Stimulated activated CD8-positive, alpha-beta memory T cell treated with anti-CD3 and anti-CD28 coated beads, Interleukin-15, amount 100 ng/mL, for 24 hours (primary cell): ENCODE measurements around the gene CFAP61.
"Not testable (repeated sequence)": the region's sequence is repeated elsewhere in the genome, so short reads cannot be mapped to it uniquely, and the experiment has no call there.

Source experiments
- DNase-seq: peaks from one replicate; pipeline ENCODE4 v3.0.0-alpha.2; 2020; ENCODE audit warnings: low read depth

CFAP61 gene

DNA sequence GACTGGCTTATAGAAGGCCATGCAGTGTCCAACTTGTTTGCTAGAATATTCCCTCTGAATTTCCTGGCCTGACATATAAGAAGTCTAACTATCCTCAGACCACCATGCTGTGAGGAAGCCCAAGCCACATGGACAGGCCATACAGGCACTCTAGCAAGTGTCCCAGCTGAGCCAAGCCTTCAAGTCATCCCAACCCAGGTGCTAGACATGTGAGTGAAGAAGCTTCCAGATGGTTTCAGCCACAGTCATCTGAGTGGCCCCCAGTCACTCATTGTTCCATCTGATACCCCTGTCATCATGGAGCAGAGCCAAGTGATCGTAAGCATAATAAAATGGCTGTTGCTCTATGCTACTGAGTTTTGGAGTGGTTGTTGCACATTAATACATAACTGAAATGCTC is 269.6 kb downstream of the CFAP61 start:
- DNase-seq, result no peak

DNA sequence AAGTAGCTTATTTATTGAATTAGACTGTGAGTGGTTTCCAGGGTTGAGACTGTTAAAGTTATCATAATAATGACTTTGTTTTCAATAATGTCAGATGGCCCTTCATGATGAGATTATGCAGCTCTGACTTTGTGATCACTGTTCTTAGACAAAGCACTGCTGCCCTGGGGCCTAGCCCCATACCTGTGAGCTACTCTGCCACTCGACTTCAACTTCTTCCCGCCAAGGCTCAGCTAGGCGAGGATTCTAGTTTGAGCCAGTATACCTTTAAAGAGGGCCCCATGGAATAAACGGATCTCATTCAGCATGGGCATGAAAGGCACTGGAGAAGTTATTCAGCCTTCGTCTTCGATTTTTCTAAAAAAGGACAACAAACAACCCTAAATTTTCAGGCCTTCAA is 270.6 kb downstream of the CFAP61 start:
- no peak for DNase-seq

GRCh38 chr20:20327746-20328145 is 275.4 kb downstream of the CFAP61 start:
- no peak for DNase-seq

GRCh38 chr20:20329564-20329963 is 277.2 kb downstream of the CFAP61 start:
- no peak for DNase-seq

- no peak for DNase-seq
Measured at GRCh38 chr20:20331156-20331555, 278.8 kb downstream of the CFAP61 start.

DNA sequence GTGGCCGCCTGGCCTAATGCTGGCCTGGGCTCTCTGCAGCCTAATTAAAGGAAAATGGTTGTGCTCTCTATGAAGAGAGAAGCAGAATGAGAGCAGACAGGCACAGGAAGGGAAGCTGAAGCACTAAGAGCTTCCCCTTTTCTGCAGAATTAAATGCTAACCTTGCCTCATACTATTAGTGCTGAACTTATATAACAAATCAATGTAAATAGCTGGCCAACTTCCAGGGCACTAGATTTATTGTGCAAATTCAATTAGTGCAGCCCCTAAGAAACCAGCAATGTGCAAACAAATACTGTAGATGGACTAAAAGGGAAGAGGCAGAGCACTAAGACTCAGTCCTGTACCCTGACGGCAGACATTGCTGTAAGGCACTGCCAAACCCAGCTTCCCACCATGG is 279.5 kb downstream of the CFAP61 start:
- DNase-seq, result no peak

DNA sequence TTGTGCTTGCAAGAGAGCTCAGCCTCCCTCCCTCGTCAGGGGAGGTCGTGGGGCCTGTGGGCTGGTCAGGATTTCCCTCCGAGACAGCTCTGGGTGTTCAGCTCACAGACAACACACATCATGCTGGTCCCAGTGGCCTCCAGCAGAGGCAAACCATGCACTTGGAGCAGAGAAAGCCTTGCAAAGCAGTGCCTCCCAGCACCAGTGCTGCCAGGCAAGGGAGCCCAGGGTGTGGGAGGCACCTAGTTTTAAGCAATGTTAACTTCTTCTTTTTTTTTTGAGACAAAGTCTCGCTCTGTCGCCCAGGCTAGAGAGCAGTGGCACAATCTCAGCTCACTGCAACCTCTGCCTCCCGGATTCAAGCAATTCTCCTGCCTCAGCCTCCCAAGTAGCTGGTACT is 281.5 kb downstream of the CFAP61 start:
- no peak for DNase-seq

DNA sequence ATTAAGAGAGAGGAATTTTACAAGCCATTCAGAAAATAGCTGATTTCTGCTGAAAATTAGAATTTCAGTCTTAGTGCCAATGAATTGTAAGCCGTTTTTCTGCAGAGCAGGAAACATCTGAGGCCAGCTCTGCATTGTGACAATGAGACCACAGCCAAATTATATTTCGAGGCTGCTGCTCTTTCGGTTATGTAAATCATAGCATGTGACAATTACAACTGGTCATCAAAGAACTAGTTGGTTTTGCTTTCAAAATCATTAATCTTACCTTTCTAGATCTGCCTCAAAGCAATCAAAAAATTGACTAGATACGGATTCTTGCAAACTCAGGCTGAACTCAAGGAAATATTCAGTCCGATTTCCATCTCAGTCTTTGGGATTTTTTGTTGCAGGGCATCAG is 282.2 kb downstream of the CFAP61 start:
- no peak for DNase-seq

GRCh38 chr20:20338133-20338730 is 285.9 kb downstream of the CFAP61 start:
- no peak for DNase-seq

GRCh38 chr20:20340443-20340842 is 288.1 kb downstream of the CFAP61 start:
- DNase-seq, result no peak

DNA sequence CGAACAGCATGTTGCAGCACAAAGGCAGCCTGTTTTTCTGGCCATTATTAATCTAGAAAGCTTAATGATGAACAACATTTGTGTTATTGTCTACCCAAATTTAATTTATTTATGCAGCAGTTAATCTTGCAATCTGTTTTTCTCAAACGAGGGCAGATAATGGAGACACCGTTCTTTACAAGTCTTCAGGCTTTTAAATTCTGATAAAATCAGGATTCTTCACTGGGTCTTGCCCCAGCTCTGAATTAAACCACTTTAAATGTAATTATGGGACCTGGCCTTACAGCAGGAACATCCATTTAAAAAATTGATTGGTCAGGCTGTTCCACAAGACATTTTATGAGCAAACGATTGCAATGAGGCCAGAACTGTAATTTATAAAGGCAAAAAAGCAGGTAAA is 289.0 kb downstream of the CFAP61 start:
- DNase-seq, result no peak

GRCh38 chr20:20342066-20342465 is 289.7 kb downstream of the CFAP61 start:
- DNase-seq, result no peak

DNA sequence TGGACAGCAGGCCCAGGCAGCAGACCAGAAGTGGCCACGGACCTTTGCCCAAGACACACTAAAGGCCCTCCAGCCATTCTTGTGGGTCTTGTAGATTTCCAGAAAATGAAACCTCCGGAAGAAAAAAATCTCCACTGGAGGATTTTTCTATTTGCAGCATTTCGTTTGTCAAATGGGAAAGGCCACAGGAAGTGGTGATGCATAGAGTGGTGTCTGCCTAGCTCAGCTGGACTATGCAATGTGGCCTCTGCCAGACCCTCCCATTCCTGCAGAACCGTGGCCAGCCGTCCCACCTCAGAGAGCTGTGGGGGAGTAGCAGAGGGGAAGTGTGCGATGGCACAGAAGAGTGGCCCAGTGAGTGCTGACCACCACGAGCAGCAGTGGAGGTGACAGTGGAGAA is 291.6 kb downstream of the CFAP61 start:
- DNase-seq, result no peak

- DNase-seq, result no peak
Measured at GRCh38 chr20:20344476-20344875, 292.1 kb downstream of the CFAP61 start.

GRCh38 chr20:20353576-20353975 is 301.2 kb downstream of the CFAP61 start:
- no peak for DNase-seq

DNA sequence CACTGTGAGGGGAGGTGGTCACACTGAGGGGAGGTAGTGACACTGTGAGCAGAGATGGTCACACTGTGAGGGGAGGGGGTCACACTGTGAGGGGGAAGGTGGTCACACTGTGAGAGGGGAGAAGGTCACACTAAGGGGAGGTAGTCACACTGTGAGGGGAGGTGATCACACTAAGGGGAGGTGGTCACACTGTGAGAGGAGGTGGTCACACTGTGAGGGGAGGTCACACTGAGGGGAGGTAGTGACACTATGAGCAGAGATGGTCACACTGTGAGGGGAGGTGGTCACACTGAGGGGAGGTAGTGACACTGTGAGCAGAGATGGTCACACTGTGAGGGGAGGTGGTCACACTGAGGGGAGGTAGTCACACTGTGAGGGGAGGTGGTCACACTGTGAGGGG is 303.2 kb downstream of the CFAP61 start:
- not testable (repeated sequence) for DNase-seq

DNA sequence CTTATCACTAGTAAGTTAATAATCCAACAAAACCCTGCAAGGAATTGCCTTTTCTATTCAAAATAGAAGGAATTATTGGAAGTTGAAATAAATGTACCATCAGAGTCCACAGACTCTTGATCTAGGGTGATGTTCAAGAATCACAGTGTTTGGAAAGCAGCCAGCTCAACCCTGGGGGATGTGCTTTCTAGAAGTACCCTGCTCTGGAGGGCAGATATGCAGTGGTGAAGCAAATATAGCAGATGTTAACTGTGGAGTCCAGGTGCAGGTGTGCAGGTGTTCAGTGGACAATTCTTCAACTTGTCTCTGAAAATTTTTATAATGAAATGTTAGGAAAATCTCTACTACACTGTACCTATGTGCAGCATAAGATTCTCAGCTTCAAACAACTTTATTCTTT is 306.5 kb downstream of the CFAP61 start:
- no peak for DNase-seq

GRCh38 chr20:20359628-20360027 is 307.3 kb downstream of the CFAP61 start:
- DNase-seq, result no peak

- DNase-seq, result no peak
Measured at GRCh38 chr20:20360464-20360863, 308.1 kb downstream of the CFAP61 start.

- no peak for DNase-seq
Measured at GRCh38 chr20:20362774-20363433, 310.6 kb downstream of the CFAP61 start.

- no peak for DNase-seq
Measured at GRCh38 chr20:20363434-20363798, 311.1 kb downstream of the CFAP61 start.

- DNase-seq, result no peak
Measured at GRCh38 chr20:20363799-20364592, 311.7 kb downstream of the CFAP61 start.
